Mesodermal cell (in vitro differentiated cells): Measurements from ENCODE around the gene TNFRSF8.

Experiments used
- H3K27ac ChIP-seq: 2 replicates; pipeline ENCODE4 v1.7.0; 2013; ENCODE audit warnings: mild to moderate bottlenecking, low read depth, low read length, moderate library complexity; ENCODE audit not compliant: severe bottlenecking
- H3K36me3 ChIP-seq: 2 replicates; pipeline ENCODE4 v1.7.1; 2013; ENCODE audit warnings: mild to moderate bottlenecking, low read length, moderate library complexity; ENCODE audit not compliant: control insufficient read depth, insufficient read depth
- H3K4me1 ChIP-seq: one replicate; pipeline ENCODE4 v1.7.1; 2013; ENCODE audit warnings: mild to moderate bottlenecking, low read length; ENCODE audit not compliant: insufficient read depth, control insufficient read depth, poor library complexity, severe bottlenecking
- H3K4me3 ChIP-seq: 2 replicates; pipeline ENCODE4 v1.7.0; 2013; ENCODE audit warnings: low read length, control low read depth, mild to moderate bottlenecking; ENCODE audit not compliant: insufficient read depth, poor library complexity, severe bottlenecking; ENCODE audit errors: extremely low read depth
- H3K9me3 ChIP-seq: 2 replicates; pipeline ENCODE4 v1.7.1; 2013; ENCODE audit warnings: mild to moderate bottlenecking, low read length, moderate library complexity; ENCODE audit not compliant: control insufficient read depth
- WGBS, 2 experiments: methylation state at CpG; one replicate each; pipeline ENCODE4 v1.1.5; 2013; ENCODE audit warnings: missing lambda C conversion rate in 2 of 2; ENCODE audit not compliant: insufficient coverage in 2 of 2; 5-methylcytosine and 5-hydroxymethylcytosine counted together

Gene TNFRSF8

DNA sequence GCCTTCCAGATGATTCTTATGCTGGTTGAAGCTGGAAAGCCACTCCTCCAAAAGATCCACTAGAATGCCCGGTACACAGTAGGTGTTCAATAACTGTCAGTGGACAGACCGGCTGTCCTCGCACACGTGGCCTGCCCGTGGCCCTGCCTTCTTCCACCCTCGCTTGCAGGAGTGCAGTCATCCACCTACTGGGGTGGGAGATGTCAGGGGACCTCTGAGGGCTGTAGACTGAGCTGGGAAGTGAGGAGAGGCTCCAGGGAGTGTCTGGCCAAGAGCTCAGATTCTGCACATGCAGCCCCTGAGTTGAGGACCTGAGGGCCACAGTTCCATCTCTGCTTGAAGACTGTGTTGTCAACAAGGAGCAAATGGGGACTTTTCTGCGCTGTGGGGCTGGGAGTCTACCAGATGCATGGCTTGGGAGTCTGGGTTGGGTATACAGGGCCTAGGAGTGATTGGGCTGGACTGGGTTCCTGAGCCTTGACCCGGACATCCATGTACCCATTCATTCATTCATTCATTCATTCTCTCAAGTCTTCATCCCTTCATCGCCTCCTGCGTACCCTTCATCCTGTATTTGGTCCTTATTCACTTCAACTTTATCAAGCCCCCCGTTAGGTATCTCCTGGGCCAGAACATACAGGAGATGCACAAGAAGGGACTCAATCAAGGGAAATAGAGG is 99.5 kb downstream of the TNFRSF8 start:
- H3K4me1 ChIP-seq: peaks cover 25% of the 10 kb centered on the region
- no peak overlapping the region for H3K4me3 ChIP-seq
- no peaks in the 10 kb centered on the region for H3K9me3 ChIP-seq
- H3K27ac ChIP-seq: no peak overlapping the region
- H3K36me3 ChIP-seq: no peaks in the 10 kb centered on the region
- WGBS, 2 experiments: 92 to 94% methylated on average over 4 to 11 of the region's 11 CpGs

DNA sequence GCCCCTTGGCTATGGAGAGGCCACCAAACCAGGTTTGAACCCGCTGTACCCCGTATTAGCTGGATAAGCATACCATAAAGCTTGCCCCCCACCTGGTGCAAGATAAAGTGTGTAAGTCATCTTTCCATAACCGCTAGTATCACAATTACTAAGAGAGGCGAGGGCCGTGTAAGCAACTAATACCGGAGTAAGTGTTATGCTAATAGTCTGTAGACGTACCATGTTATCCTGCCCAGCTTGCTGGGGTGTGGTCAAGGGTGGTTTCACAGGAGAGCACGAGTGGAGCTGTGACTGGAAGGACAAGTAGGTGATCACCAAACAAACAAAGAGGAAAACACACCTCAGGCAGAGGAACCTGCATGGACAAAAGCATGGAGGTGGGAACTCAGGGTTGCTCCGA is 100.1 kb downstream of the TNFRSF8 start:
- Histone ChIP-seq H3K36me3 (no peaks in the 10 kb centered on the region), H3K4me1 (peaks cover 25% of the 10 kb centered on the region), H3K9me3 (no peaks in the 10 kb centered on the region), H3K4me3 (no peak overlapping the region), H3K27ac (no peak overlapping the region)
- WGBS, 2 experiments: 97 to 100% methylated on average over 6 of the region's 9 CpGs

- 80 to 100% methylated on average over 2 to 3 of the region's 5 CpGs for WGBS, 2 experiments
- Histone ChIP-seq H3K27ac (no peak overlapping the region), H3K4me1 (peaks cover 23% of the 10 kb centered on the region), H3K9me3 (no peaks in the 10 kb centered on the region), H3K36me3 (no peaks in the 10 kb centered on the region), H3K4me3 (no peak overlapping the region)
These were observed 101.1 kb downstream of the TNFRSF8 start for GRCh38 chr1:12164210-12164609.

GRCh38 chr1:12165342-12165741 is 102.2 kb downstream of the TNFRSF8 start:
- Histone ChIP-seq H3K9me3 (no peaks in the 10 kb centered on the region), H3K4me1 (peaks cover 20% of the 10 kb centered on the region), H3K36me3 (no peaks in the 10 kb centered on the region), H3K27ac (no peak overlapping the region), H3K4me3 (no peak overlapping the region)
- WGBS, 2 experiments: 90 to 95% methylated on average over 3 to 4 of the region's 4 CpGs

DNA sequence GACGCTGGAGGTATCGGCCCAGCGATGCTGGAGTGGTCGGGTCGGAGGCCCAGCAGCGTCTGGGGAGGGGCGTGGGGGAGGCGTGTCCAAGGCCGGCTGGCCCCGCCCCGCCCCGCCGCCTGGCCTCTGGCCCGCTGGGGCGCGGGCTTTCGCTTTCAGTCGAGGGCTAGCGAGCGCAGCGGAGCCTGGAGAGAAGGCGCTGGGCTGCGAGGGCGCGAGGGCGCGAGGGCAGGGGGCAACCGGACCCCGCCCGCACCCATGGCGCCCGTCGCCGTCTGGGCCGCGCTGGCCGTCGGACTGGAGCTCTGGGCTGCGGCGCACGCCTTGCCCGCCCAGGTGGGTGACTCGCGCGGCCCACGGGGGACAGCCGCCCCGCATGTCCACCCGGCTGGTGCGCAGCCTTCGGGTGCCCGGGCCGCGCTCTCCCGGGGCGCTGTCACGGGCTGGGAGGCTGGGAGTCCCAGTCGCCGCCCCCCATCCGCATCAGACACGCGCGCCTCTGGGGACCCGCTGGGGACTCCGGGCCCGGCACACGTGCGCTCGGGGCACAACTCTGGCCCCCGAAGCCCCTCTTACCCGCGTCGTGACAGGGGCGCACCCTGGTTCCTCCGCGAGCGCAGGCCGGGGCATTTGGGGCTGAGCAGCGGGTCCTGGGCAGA is 103.9 kb downstream of the TNFRSF8 start, which contains the start of gene TNFRSF1B:
TSS of gene TNFRSF1B (plus strand) at position 158 of the 659 bp plus-strand sequence. CDS start at position 259, 101 bp downstream.
- Histone ChIP-seq H3K36me3 (no peaks in the 10 kb centered on the region), H3K9me3 (no peaks in the 10 kb centered on the region), H3K27ac (no peak within 1 kb of the TSS), H3K4me3 (peak within 1 kb of the TSS; percentile 24), H3K4me1 (peaks cover 10% of the 10 kb centered on the region)
- 26 to 40% methylated on average over 56 to 66 of the region's 79 CpGs for WGBS, 2 experiments

GRCh38 chr1:12167493-12168429 is 104.7 kb downstream of the TNFRSF8 start:
- peaks cover 4% of the 10 kb centered on the region for H3K4me1 ChIP-seq
- no peaks in the 10 kb centered on the region for H3K9me3 ChIP-seq
- H3K36me3 ChIP-seq: no peaks in the 10 kb centered on the region
- H3K4me3 ChIP-seq: no peak overlapping the region
- WGBS, 2 experiments: 69 to 77% methylated on average over 19 to 33 of the region's 33 CpGs
- no peak overlapping the region for H3K27ac ChIP-seq

DNA sequence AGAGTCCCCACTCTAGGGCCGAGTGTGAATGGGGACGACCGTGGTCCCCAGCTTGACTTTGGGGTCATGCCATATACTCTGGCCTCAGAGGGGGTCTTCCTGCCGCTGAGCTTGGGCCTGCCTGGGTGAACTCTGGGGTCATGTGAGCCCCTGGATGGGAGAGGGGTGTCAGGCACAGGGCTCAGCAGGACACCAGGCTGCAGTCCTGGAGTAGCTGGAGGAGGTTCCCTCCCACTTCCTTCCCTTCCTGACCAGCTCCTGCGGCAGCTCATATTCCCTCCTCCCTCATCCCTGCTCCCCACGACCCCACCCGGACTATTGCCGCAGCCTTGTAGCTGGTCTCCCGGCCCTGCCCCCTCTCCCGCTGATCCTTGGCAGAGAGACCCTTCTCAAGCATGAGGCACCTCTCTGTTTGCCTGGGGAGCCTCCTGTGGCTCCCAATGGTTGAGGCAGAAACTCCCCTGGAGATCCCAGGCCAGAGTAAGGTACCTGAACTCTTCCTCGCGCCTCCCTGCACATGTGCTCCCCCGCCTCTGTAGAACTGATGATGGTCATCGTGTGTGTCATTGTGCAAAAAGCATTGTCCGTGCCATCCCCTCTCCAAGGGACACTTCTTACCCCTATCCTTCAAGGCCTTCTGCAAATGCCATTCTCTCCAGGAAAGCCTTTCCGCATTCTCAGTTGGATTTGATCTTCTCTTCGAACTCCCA is 105.5 kb downstream of the TNFRSF8 start:
- no peak overlapping the region for H3K27ac ChIP-seq
- WGBS, 2 experiments: 64 to 71% methylated on average over 10 to 15 of the region's 17 CpGs

DNA sequence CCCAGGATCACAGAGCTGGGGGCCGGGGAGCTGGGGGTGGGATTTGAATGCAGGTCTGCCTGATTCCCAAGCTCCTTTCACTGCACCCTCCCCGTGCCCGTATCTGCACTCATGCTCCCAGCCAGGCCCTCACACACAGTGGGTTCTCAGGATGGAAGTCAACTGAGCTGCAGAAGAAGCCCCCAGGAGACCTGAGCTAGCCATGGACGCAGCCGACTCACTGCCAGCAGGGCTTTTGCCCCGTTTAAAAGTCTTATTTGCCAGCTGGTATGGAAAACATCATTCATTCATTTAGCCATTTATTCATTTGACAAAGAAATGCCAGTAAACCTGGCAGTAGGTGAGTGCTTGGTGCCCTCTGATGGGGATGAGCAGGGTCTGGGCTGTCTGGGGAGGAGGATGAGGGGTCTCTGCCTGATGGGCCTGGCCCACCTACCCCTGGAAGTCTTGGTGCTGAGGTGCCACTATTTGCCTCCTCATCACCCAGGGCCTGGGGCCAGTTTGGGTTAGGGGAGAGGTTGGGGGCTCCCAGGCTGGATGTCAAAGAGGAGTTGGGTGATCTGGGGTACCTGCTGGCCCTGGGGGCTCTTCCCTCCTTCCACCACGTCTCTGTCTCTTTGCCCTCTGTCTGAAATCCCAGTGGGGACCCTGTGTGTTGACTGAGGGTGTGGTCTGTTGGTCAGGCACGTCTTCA is 106.5 kb downstream of the TNFRSF8 start:
- Histone ChIP-seq H3K36me3 (no peaks in the 10 kb centered on the region), H3K4me1 (peaks cover 5% of the 10 kb centered on the region), H3K4me3 (no peak overlapping the region), H3K9me3 (no peaks in the 10 kb centered on the region), H3K27ac (no peak overlapping the region)
- 93 to 100% methylated on average over 3 of the region's 8 CpGs for WGBS, 2 experiments

More for the DNA sequence above, 105.5 kb downstream of the TNFRSF8 start:
- H3K9me3 ChIP-seq: no peaks in the 10 kb centered on the region
- H3K36me3 ChIP-seq: no peaks in the 10 kb centered on the region
- no peak overlapping the region for H3K4me3 ChIP-seq
- H3K4me1 ChIP-seq: peaks cover 4% of the 10 kb centered on the region

DNA sequence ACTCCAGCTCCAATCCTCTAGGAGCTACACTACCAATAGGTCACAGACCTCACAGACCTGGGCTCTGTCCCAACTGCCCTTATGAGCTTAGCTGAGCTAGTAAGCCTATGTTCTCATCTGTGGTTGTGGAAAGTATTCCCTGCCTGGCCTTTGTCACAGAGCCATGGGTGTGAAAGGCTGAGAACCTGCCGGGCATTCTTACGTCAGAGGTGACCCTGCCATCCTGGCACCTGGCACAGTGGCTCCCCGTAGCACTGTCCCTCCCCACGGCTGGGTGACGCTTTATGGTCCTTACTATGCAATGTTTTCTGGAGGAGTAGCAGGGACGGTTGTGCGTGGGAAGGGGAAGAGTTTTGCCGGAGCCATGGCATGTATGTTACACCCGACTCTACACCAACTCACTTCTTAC is 107.2 kb downstream of the TNFRSF8 start:
- Histone ChIP-seq H3K27ac (no peak overlapping the region), H3K9me3 (no peaks in the 10 kb centered on the region), H3K4me1 (peaks cover 12% of the 10 kb centered on the region), H3K4me3 (no peak overlapping the region), H3K36me3 (no peaks in the 10 kb centered on the region)
- 95 to 96% methylated on average over 5 to 6 of the region's 9 CpGs for WGBS, 2 experiments
